K562 (cell line): ENCODE measurements around the gene ERH.
"Not testable (repeated sequence)": the region's sequence is repeated elsewhere in the genome, so short reads cannot be mapped to it uniquely, and the experiment has no call there.

Experiments
- BMI1 ChIP-seq: fragments of 150-350 bp; IDR thresholded peaks from 2 replicates; pipeline ENCODE4 v1.6.1; 2014; ENCODE audit warnings: low read length
- POLR2A ChIP-seq: fragments of 450-650 bp; conservative IDR thresholded peaks from 2 replicates; pipeline ENCODE4 v1.6.1; 2016
- RBBP5 ChIP-seq: fragments of 200-600 bp; sonication (generic); IDR thresholded peaks from 2 replicates; pipeline ENCODE4 v1.6.1; 2012; ENCODE audit warnings: borderline replicate concordance, mild to moderate bottlenecking, low read length, control low read depth, inconsistent platforms; ENCODE audit not compliant: insufficient read depth, poor library complexity, severe bottlenecking
- SIN3A ChIP-seq, 2 experiments: fragments of 150-350 bp in 1 of 2; IDR thresholded peaks; 2 replicates each; pipeline ENCODE4 v1.6.1; 2011 to 2016; ENCODE audit warnings: borderline replicate concordance in 2 of 2, low read depth in 2 of 2, low read length in 2 of 2, mild to moderate bottlenecking in 2 of 2, moderate library complexity in 2 of 2; ENCODE audit not compliant: control insufficient read depth in 1 of 2
- SOX6 ChIP-seq: fragments of 450-650 bp; IDR thresholded peaks from 2 replicates; pipeline ENCODE4 v1.6.1; 2014; ENCODE audit warnings: mild to moderate bottlenecking
- ZNF444 ChIP-seq: fragments of 250-450 bp; sonication (Bioruptor Pico); IDR thresholded peaks from 2 replicates; pipeline ENCODE4 v1.4.0; 2020; ENCODE audit warnings: mild to moderate bottlenecking, moderate library complexity
- TF ChIP-seq, protein P1 (sequence below), 3 experiments: IDR thresholded peaks in 2 of 3; conservative IDR thresholded peaks in 1 of 3; 2 replicates each; pipeline ENCODE4 v1.5.1; 2011 to 2012; ENCODE audit warnings: low read length in 3 of 3, mild to moderate bottlenecking in 3 of 3, control low read depth in 2 of 3, improper control_type of control experiment in 1 of 3, inconsistent platforms in 1 of 3, low read depth in 1 of 3, mixed read lengths in 1 of 3, moderate library complexity in 1 of 3; ENCODE audit not compliant: insufficient read depth in 2 of 3
- TF ChIP-seq, protein P2 (sequence below): fragments of 250-450 bp; sonication (Bioruptor Pico); IDR thresholded peaks from 2 replicates; pipeline ENCODE4 v1.9.0; 2021; ENCODE audit warnings: mild to moderate bottlenecking, inconsistent platforms
- TF ChIP-seq, protein P3 (sequence below): sonication (generic); formaldehyde crosslinking; IDR thresholded peaks from 2 replicates; pipeline ENCODE4 v1.9.0; 2022; ENCODE audit warnings: mild to moderate bottlenecking, missing genetic modification reagents
- TF ChIP-seq, protein P4 (sequence below): sonication (generic); formaldehyde crosslinking; IDR thresholded peaks from 2 replicates; pipeline ENCODE4 v1.8.1; 2022; ENCODE audit warnings: missing genetic modification reagents

DNA sequence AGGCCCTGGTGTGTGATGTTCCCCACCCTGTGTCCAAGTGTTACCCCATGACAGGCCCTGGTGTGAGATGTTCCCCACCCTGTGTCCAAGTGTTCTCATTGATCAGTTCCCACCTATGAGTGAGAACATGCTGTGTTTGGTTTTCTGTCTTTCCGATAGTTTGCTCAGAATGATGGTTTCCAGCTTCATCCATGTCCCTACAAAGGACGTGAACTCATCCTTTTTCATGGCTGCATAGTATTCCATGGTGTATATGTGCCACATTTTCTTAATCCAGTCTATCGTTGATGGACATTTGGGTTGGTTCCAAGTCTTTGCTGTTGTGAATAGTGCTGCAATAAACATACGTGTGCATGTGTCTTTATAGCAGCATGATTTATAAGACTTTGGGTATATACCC, 18.0 kb upstream of the ERH start:
- not testable (repeated sequence) for TF ChIP-seq SIN3A (IDR thresholded peaks at IDR 0.05; ENCODE audit: borderline replicate concordance in 2 of 2, control insufficient read depth in 1 of 2, low read depth in 2 of 2, low read length in 2 of 2); ZNF444 (CRISPR knock-in tag); RBBP5; POLR2A; BMI1; SOX6
- TF ChIP-seq, protein P1, sequence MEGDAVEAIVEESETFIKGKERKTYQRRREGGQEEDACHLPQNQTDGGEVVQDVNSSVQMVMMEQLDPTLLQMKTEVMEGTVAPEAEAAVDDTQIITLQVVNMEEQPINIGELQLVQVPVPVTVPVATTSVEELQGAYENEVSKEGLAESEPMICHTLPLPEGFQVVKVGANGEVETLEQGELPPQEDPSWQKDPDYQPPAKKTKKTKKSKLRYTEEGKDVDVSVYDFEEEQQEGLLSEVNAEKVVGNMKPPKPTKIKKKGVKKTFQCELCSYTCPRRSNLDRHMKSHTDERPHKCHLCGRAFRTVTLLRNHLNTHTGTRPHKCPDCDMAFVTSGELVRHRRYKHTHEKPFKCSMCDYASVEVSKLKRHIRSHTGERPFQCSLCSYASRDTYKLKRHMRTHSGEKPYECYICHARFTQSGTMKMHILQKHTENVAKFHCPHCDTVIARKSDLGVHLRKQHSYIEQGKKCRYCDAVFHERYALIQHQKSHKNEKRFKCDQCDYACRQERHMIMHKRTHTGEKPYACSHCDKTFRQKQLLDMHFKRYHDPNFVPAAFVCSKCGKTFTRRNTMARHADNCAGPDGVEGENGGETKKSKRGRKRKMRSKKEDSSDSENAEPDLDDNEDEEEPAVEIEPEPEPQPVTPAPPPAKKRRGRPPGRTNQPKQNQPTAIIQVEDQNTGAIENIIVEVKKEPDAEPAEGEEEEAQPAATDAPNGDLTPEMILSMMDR (IDR thresholded peaks at IDR 0.05 in 2 of 3, conservative IDR thresholded peaks at IDR 0.05 in 1 of 3; ENCODE audit: insufficient read depth in 2 of 3, low read depth in 1 of 3, low read length in 3 of 3) = not testable (repeated sequence)
- TF ChIP-seq, protein P2, sequence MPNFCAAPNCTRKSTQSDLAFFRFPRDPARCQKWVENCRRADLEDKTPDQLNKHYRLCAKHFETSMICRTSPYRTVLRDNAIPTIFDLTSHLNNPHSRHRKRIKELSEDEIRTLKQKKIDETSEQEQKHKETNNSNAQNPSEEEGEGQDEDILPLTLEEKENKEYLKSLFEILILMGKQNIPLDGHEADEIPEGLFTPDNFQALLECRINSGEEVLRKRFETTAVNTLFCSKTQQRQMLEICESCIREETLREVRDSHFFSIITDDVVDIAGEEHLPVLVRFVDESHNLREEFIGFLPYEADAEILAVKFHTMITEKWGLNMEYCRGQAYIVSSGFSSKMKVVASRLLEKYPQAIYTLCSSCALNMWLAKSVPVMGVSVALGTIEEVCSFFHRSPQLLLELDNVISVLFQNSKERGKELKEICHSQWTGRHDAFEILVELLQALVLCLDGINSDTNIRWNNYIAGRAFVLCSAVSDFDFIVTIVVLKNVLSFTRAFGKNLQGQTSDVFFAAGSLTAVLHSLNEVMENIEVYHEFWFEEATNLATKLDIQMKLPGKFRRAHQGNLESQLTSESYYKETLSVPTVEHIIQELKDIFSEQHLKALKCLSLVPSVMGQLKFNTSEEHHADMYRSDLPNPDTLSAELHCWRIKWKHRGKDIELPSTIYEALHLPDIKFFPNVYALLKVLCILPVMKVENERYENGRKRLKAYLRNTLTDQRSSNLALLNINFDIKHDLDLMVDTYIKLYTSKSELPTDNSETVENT (CRISPR knock-in tag) = not testable (repeated sequence)
- TF ChIP-seq, protein P3, sequence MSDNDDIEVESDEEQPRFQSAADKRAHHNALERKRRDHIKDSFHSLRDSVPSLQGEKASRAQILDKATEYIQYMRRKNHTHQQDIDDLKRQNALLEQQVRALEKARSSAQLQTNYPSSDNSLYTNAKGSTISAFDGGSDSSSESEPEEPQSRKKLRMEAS (CRISPR knock-in tag) = not testable (repeated sequence)
- TF ChIP-seq, protein P4, sequence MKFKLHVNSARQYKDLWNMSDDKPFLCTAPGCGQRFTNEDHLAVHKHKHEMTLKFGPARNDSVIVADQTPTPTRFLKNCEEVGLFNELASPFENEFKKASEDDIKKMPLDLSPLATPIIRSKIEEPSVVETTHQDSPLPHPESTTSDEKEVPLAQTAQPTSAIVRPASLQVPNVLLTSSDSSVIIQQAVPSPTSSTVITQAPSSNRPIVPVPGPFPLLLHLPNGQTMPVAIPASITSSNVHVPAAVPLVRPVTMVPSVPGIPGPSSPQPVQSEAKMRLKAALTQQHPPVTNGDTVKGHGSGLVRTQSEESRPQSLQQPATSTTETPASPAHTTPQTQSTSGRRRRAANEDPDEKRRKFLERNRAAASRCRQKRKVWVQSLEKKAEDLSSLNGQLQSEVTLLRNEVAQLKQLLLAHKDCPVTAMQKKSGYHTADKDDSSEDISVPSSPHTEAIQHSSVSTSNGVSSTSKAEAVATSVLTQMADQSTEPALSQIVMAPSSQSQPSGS (CRISPR knock-in tag) = not testable (repeated sequence)
